Esophagus muscularis mucosa (tissue), 4 donors: ENCODE measurements around the gene GPX3. TPM values are rescaled to one million over a fixed set of nuclear protein-coding genes. Genes with fewer than 3 reads are reported as not detected.
A peak's percentile ranks its signal among the peaks of the same experiment; 100 is the strongest.

Experiments used
- DNase-seq: peaks from one replicate; pipeline ENCODE4 v3.0.0-alpha.2; 2017; ENCODE audit errors: extremely low spot score
- H3K27ac ChIP-seq, 4 donors: fragments of 200-600 bp; sonication (generic); replicated peaks in 1 of 4; 1 replicate in 3 of 4; 2 replicates in 1 of 4; pipeline ENCODE4 v1.5.1; 2016 to 2019; ENCODE audit warnings: mild to moderate bottlenecking in 1 of 4
- H3K27me3 ChIP-seq, 4 donors: fragments of 200-600 bp; sonication (generic); one replicate each; pipeline versions ENCODE4 v1.5.1 to v1.6.0; 2016 to 2019
- H3K36me3 ChIP-seq, 4 donors: fragments of 200-600 bp; sonication (generic); one replicate each; pipeline ENCODE4 v1.5.1; 2016 to 2019
- H3K4me1 ChIP-seq, 4 donors: fragments of 200-600 bp; sonication (generic); one replicate each; pipeline ENCODE4 v1.5.1; 2016 to 2019
- H3K4me3 ChIP-seq, 4 donors: fragments of 200-600 bp; sonication (generic); 1 replicate in 2 of 4; 2 replicates in 2 of 4; pipeline ENCODE4 v1.5.1; 2016 to 2019; ENCODE audit warnings: mild to moderate bottlenecking in 4 of 4, moderate library complexity in 1 of 4
- H3K9me3 ChIP-seq, 4 donors: fragments of 200-600 bp; sonication (generic); 1 replicate in 3 of 4; 2 replicates in 1 of 4; pipeline ENCODE4 v1.5.1; 2016 to 2019
- CTCF ChIP-seq, 3 experiments: fragments of 200-600 bp in 2 of 3; fragments of 450-650 bp in 1 of 3; sonication (generic) in 2 of 3; IDR thresholded peaks; one replicate each; pipeline ENCODE4 v1.5.1; 2017 to 2019; ENCODE audit warnings: antibody characterized with exemption in 3 of 3, mild to moderate bottlenecking in 2 of 3, moderate library complexity in 1 of 3
- EP300 ChIP-seq: sonication (generic); formaldehyde crosslinking; IDR thresholded peaks from one replicate; pipeline ENCODE4 v1.6.1; 2017; ENCODE audit warnings: antibody characterized with exemption
- POLR2A ChIP-seq: fragments of 450-650 bp; IDR thresholded peaks from one replicate; pipeline ENCODE4 v1.6.1; 2017; ENCODE audit warnings: antibody characterized with exemption, moderate library complexity, mild to moderate bottlenecking, low read depth
- POLR2AphosphoS5 ChIP-seq, 2 donors: sonication (generic); formaldehyde crosslinking; IDR thresholded peaks; one replicate each; pipeline ENCODE4 v1.6.1; 2017; ENCODE audit warnings: antibody characterized with exemption in 2 of 2
- whole genome bisulfite sequencing: methylation state at CpG from one replicate; pipeline ENCODE4 v1.1.5; 2018; 5-methylcytosine and 5-hydroxymethylcytosine counted together
- intact Hi-C: fragments of 100-400 bp; cut with DNase I; formaldehyde crosslinking; loops from one replicate; pipeline ENCODE4 v1.15.1; 2023
- total RNA-seq, 4 donors: library from RNA; depleted of rRNA; stranded (reverse); fragments of >200 nt; gene quantifications; one replicate each; pipeline versions ENCODE4 v1.1.0 to v1.2.1, GENCODE V29; 2016

GPX3 gene
- total RNA-seq, 4 donors from 2014 or later = 1,165 to 3,724 (median 1,939) TPM

GRCh38 chr5:151024440-151025249 is 4.3 kb downstream of the GPX3 start:
- Histone ChIP-seq H3K36me3 (peaks cover 30 to 72% (median 50%) of the 10 kb centered on the region in 4 donors), H3K4me1 (peaks cover 69 to 95% (median 86%) of the 10 kb centered on the region in 4 donors)
- intact Hi-C loops = no loop called here

GRCh38 chr5:151025250-151025606 is 4.8 kb downstream of the GPX3 start:
- Histone ChIP-seq H3K9me3 (no peaks in the 10 kb centered on the region), H3K36me3 (peaks cover 31 to 78% (median 56%) of the 10 kb centered on the region in 4 donors), H3K4me1 (peaks cover 69 to 95% (median 86%) of the 10 kb centered on the region in 4 donors), H3K27me3 (no peaks in the 10 kb centered on the region), H3K27ac (peak overlapping the region; percentile 85 to 86 (median 85)), H3K4me3 (peak overlapping the region; percentile 10 to 83 (median 74))
- TF ChIP-seq CTCF (IDR thresholded peaks at IDR 0.05) = no peak
- no peak for TF ChIP-seq POLR2A
- no peak for TF ChIP-seq POLR2AphosphoS5 (IDR thresholded peaks at IDR 0.05)
- TF ChIP-seq EP300 = no peak
- no peak for DNase-seq
- intact Hi-C loops = no loop called here
- WGBS = 92% methylated on average over 7 of the region's 7 CpGs

More at GRCh38 chr5:151024440-151025249, 4.3 kb downstream of the GPX3 start:
- H3K27me3 ChIP-seq = no peaks in the 10 kb centered on the region
- TF ChIP-seq CTCF (IDR thresholded peaks at IDR 0.05) (no peak), POLR2AphosphoS5 (IDR thresholded peaks at IDR 0.05) (peak in 1 of 2 donors; percentile 30)
- H3K4me3 ChIP-seq = peak overlapping the region; percentile 72 to 87 (median 80)
- no peaks in the 10 kb centered on the region for H3K9me3 ChIP-seq
- peak overlapping the region; percentile 85 to 86 (median 85) for H3K27ac ChIP-seq
- no peak for DNase-seq
- WGBS = 93% methylated on average over 6 of the region's 7 CpGs

GRCh38 chr5:151026088-151026487 is 5.7 kb downstream of the GPX3 start:
- no peak for DNase-seq
- no peaks in the 10 kb centered on the region for H3K27me3 ChIP-seq
- peak overlapping the region; percentile 10 to 76 (median 44) for H3K4me3 ChIP-seq
- 90% methylated on average over 9 of the region's 9 CpGs for WGBS
- intact Hi-C loops = no loop called here
- peak overlapping the region; percentile 64 to 86 (median 85) for H3K27ac ChIP-seq
- H3K36me3 ChIP-seq = peaks cover 31 to 86% (median 64%) of the 10 kb centered on the region in 4 donors
- no peak for TF ChIP-seq CTCF (IDR thresholded peaks at IDR 0.05)
- TF ChIP-seq POLR2AphosphoS5 (IDR thresholded peaks at IDR 0.05) = no peak
- TF ChIP-seq EP300 = no peak
- no peak for TF ChIP-seq POLR2A
- H3K4me1 ChIP-seq = peaks cover 70 to 98% (median 89%) of the 10 kb centered on the region in 4 donors
- no peaks in the 10 kb centered on the region for H3K9me3 ChIP-seq

GRCh38 chr5:151026679-151027078 is 6.3 kb downstream of the GPX3 start:
- no peaks in the 10 kb centered on the region for H3K27me3 ChIP-seq
- intact Hi-C loops = no loop called here
- peaks cover 31 to 92% (median 69%) of the 10 kb centered on the region in 4 donors for H3K36me3 ChIP-seq
- H3K9me3 ChIP-seq = no peaks in the 10 kb centered on the region
- TF ChIP-seq POLR2AphosphoS5 (IDR thresholded peaks at IDR 0.05) (peak; percentile 26 to 50), POLR2A (no peak), CTCF (IDR thresholded peaks at IDR 0.05) (no peak), EP300 (no peak)
- H3K27ac ChIP-seq = peak overlapping the region; percentile 64 to 86 (median 85)
- no peak for DNase-seq
- H3K4me1 ChIP-seq = peaks cover 68 to 94% (median 86%) of the 10 kb centered on the region in 4 donors
- peak overlapping the region in 2 of 4 donors; percentile 10 to 76 for H3K4me3 ChIP-seq
- WGBS = 79% methylated on average over 4 of the region's 7 CpGs
